PC-3 (cell line): ENCODE results near the gene JRKL. TPM values are rescaled to one million over a fixed set of nuclear protein-coding genes. Genes with fewer than 3 reads are reported as not detected.

Experiments
- ATAC-seq: fragments of 200-7000 bp; cut with Tn5 transposase; 2 replicates; pipeline ENCODE4 v1.9.1; 2020; ENCODE audit warnings: mild to moderate bottlenecking, moderate library complexity
- BruUV-seq: library from RNA; stranded (reverse); fragments of 400-500 nt; replicated peaks from 2 replicates; lab custom pipeline; 2021; lab: Mats Ljungman, UMichigan
- CTCF ChIA-PET: fragments of 300-600 bp; sonication (Branson Sonifier 250); formaldehyde crosslinking; loops from one replicate; lab custom pipeline; 2022; ENCODE audit warnings: antibody characterized with exemption; lab: Charles Lee
- POLR2A ChIA-PET: fragments of 300-600 bp; sonication (Branson Sonifier 250); formaldehyde crosslinking; loops from one replicate; lab custom pipeline; 2022; ENCODE audit warnings: antibody characterized with exemption; ENCODE audit not compliant: unreplicated experiment; lab: Charles Lee
- DNase-seq: peaks from one replicate; pipeline ENCODE4 v3.0.0-alpha.2; 2015
- H2AFZ ChIP-seq: fragments of 300-600 bp; sonication (generic); 2 replicates; pipeline ENCODE4 v1.6.0; 2016; ENCODE audit warnings: antibody characterized with exemption, low read length
- H3F3A ChIP-seq: fragments of 300-600 bp; sonication (generic); one replicate; pipeline ENCODE4 v1.6.0; 2017; ENCODE audit warnings: antibody characterized with exemption, low read length, control low read depth, mild to moderate bottlenecking; ENCODE audit not compliant: unreplicated experiment
- H3K27ac ChIP-seq: fragments of 300-600 bp; sonication (generic); 2 replicates; pipeline ENCODE4 v1.5.1; 2016; ENCODE audit warnings: mild to moderate bottlenecking, low read length
- H3K27me3 ChIP-seq: fragments of 300-600 bp; sonication (generic); 2 replicates; pipeline ENCODE4 v1.6.1; 2016; ENCODE audit warnings: low read length, mixed read lengths
- H3K36me3 ChIP-seq: fragments of 300-600 bp; sonication (generic); 2 replicates; pipeline ENCODE4 v1.6.1; 2016; ENCODE audit warnings: low read depth, mixed run types, low read length, mixed read lengths
- H3K4me1 ChIP-seq: fragments of 300-600 bp; sonication (generic); 2 replicates; pipeline ENCODE4 v1.5.1; 2016; ENCODE audit warnings: low read length; ENCODE audit not compliant: insufficient read depth
- H3K4me2 ChIP-seq: fragments of 300-600 bp; sonication (generic); 2 replicates; pipeline ENCODE4 v1.6.0; 2016; ENCODE audit warnings: low read length
- H3K4me3 ChIP-seq: fragments of 300-600 bp; sonication (generic); 2 replicates; pipeline ENCODE4 v1.5.1; 2016; ENCODE audit warnings: mild to moderate bottlenecking, low read length, mixed read lengths
- H3K79me2 ChIP-seq: fragments of 300-600 bp; sonication (generic); 2 replicates; pipeline ENCODE4 v1.6.1; 2017; ENCODE audit warnings: low read length, mixed read lengths
- H3K9ac ChIP-seq: fragments of 300-600 bp; sonication (generic); 2 replicates; pipeline ENCODE4 v1.6.0; 2016; ENCODE audit warnings: mild to moderate bottlenecking, low read length
- H3K9me2 ChIP-seq: fragments of 300-600 bp; sonication (generic); replicated peaks from 2 replicates; pipeline ENCODE4 v1.6.1; 2016; ENCODE audit warnings: mixed run types, low read length, mixed read lengths
- H3K9me3 ChIP-seq: fragments of 300-600 bp; sonication (generic); 2 replicates; pipeline ENCODE4 v1.6.1; 2016; ENCODE audit warnings: low read length, mixed read lengths
- H4K20me1 ChIP-seq: fragments of 300-600 bp; sonication (generic); 2 replicates; pipeline ENCODE4 v1.6.1; 2016; ENCODE audit warnings: low read length, mixed read lengths
- EZH2 ChIP-seq: fragments of 300-600 bp; sonication (generic); IDR thresholded peaks from one replicate; pipeline ENCODE4 v1.6.1; 2017; ENCODE audit warnings: antibody characterized with exemption, mild to moderate bottlenecking, low read length; ENCODE audit not compliant: unreplicated experiment
- EZH2phosphoT487 ChIP-seq: fragments of 300-600 bp; sonication (generic); IDR thresholded peaks from 2 replicates; pipeline ENCODE4 v1.6.1; 2018; ENCODE audit warnings: mild to moderate bottlenecking, antibody characterized with exemption, low read length, borderline replicate concordance
- intact Hi-C: fragments of 100-400 bp; cut with micrococcal nuclease; formaldehyde crosslinking; loops from 2 replicates; pipeline ENCODE4 v1.9.0; 2023
- total RNA-seq: library from RNA; depleted of rRNA; stranded (reverse); fragments of >200 nt; gene quantifications from 2 replicates; pipeline ENCODE4 v1.2.3, GENCODE V29; 2014
- TF ChIP-seq, protein P1 (sequence below): fragments of 300-600 bp; sonication (generic); conservative IDR thresholded peaks from 2 replicates; pipeline ENCODE4 v1.5.1; 2017; ENCODE audit warnings: antibody characterized with exemption, low read depth, mild to moderate bottlenecking, low read length

The JRKL gene
- total RNA-seq, 1 experiment from 2014 or later, result 4.7 TPM

DNA sequence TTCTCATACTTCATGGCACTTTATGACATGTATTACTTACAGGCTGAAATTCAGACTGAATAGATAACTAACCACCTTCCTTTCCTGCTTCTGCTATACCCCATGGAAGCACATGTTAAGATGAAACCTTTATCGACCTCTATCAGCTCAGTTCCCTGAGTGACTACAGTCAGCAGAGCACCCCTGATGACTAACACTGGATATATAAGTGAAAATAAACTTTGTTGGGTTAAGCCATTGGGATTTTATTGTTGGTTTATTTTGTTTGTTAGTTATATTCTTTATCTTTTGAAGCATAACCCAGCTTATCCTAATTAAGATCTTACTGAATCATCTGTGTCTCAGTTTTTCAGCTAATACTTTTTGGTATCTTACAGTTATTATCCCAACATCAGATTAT lies 23.8 kb upstream of the JRKL start:
- peaks cover 20% of the 10 kb centered on the region for H3K36me3 ChIP-seq
- no peaks in the 10 kb centered on the region; the same call in 1 of the 2 replicates for H3K9me3 ChIP-seq
- CTCF ChIA-PET, result no interaction called here
- TF ChIP-seq EZH2, result no peak
- TF ChIP-seq EZH2phosphoT487, result no peak
- TF ChIP-seq, protein P1, sequence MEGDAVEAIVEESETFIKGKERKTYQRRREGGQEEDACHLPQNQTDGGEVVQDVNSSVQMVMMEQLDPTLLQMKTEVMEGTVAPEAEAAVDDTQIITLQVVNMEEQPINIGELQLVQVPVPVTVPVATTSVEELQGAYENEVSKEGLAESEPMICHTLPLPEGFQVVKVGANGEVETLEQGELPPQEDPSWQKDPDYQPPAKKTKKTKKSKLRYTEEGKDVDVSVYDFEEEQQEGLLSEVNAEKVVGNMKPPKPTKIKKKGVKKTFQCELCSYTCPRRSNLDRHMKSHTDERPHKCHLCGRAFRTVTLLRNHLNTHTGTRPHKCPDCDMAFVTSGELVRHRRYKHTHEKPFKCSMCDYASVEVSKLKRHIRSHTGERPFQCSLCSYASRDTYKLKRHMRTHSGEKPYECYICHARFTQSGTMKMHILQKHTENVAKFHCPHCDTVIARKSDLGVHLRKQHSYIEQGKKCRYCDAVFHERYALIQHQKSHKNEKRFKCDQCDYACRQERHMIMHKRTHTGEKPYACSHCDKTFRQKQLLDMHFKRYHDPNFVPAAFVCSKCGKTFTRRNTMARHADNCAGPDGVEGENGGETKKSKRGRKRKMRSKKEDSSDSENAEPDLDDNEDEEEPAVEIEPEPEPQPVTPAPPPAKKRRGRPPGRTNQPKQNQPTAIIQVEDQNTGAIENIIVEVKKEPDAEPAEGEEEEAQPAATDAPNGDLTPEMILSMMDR, result no peak
- H3K4me3 ChIP-seq, result no peak overlapping the region
- BruUV-seq, result no TSS peak
- no peaks in the 10 kb centered on the region for H3K9me2 ChIP-seq
- no peak overlapping the region for H3K4me2 ChIP-seq
- H2AFZ ChIP-seq, result no peak overlapping the region
- no peak overlapping the region for H3K9ac ChIP-seq
- H3K27me3 ChIP-seq, result no peaks in the 10 kb centered on the region
- intact Hi-C loops, result no loop called here
- POLR2A ChIA-PET, result no interaction called here
- no peaks in the 10 kb centered on the region for H3F3A ChIP-seq
- H3K4me1 ChIP-seq, result no peaks in the 10 kb centered on the region
- no peaks in the 10 kb centered on the region for H4K20me1 ChIP-seq
- ATAC-seq (0 out of 2 replicates have a peak, but pooled peaks have one; percentile 33), DNase-seq (no peak)
- H3K27ac ChIP-seq, result no peak overlapping the region
- no peaks in the 10 kb centered on the region for H3K79me2 ChIP-seq

DNA sequence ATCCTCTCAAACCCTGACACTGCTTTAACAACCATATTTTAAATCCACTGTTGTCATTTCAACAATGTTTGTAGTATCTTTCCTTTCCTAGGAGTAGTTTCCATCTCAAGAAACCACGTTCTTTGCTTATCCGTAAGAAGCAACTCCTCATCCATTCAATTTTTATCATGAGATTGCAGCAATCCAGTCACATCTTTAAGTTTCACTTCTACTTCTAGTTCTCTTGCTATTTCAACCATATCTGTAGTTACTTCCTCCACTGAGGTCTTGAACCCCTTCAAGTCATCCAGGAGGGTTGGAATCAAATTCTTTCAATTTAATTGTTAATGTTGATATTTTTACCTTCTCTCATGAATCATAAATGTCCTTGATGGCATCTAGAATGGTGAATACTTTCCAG lies 22.5 kb upstream of the JRKL start:
- intact Hi-C loops, result no loop called here
- ATAC-seq (no peak), DNase-seq (no peak)
- H3K4me3 ChIP-seq, result no peak overlapping the region
- no peaks in the 10 kb centered on the region for H4K20me1 ChIP-seq
- ChIA-PET POLR2A (no interaction called here), CTCF (no interaction called here)
- H3F3A ChIP-seq, result no peaks in the 10 kb centered on the region
- H3K9me2 ChIP-seq, result no peaks in the 10 kb centered on the region
- no peak overlapping the region for H3K27ac ChIP-seq
- H3K4me1 ChIP-seq, result no peaks in the 10 kb centered on the region
- no peaks in the 10 kb centered on the region; the same call in 1 of the 2 replicates for H3K9me3 ChIP-seq
- no peak for TF ChIP-seq EZH2phosphoT487
- TF ChIP-seq EZH2, result no peak
- TF ChIP-seq, protein P1, result no peak
- no peak overlapping the region for H3K4me2 ChIP-seq
- no TSS peak for BruUV-seq
- peaks cover 20% of the 10 kb centered on the region for H3K36me3 ChIP-seq
- no peak overlapping the region for H2AFZ ChIP-seq
- no peaks in the 10 kb centered on the region for H3K79me2 ChIP-seq
- H3K27me3 ChIP-seq, result no peaks in the 10 kb centered on the region
- no peak overlapping the region for H3K9ac ChIP-seq

DNA sequence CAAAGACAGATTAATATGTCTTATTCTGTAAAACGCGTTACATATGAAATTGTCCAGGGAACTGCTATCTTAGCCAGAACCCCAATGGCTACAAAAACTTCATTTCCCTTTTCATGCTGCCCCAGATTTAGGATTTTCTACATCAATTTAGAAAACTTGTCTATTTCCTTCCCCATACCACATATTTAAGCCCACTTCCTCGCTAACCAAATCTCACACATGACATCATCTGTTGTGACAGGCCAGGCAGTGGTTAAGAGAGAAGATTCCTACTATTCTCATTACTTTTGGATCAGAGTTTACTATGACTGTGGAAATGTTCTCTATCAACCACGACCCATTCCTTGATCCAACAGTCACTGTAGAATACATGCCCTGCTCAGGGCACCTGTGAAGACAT lies 16.0 kb upstream of the JRKL start:
- Histone ChIP-seq H2AFZ (no peak overlapping the region), H3K4me1 (no peaks in the 10 kb centered on the region), H3K9me2 (no peaks in the 10 kb centered on the region), H3F3A (no peaks in the 10 kb centered on the region), H3K27me3 (no peaks in the 10 kb centered on the region), H4K20me1 (no peaks in the 10 kb centered on the region), H3K36me3 (peaks cover 19% of the 10 kb centered on the region), H3K9me3 (no peaks in the 10 kb centered on the region), H3K9ac (no peak overlapping the region), H3K4me2 (no peak overlapping the region), H3K4me3 (no peak overlapping the region), H3K27ac (no peak overlapping the region), H3K79me2 (no peaks in the 10 kb centered on the region)
- intact Hi-C loops, result no loop called here
- ChIA-PET POLR2A (no interaction called here), CTCF (interaction anchor here (0.7 kb wide), 1 partner anchor 396 kb away, joined by 3 read pairs; no protein-coding TSS in a partner anchor)
- BruUV-seq, result no TSS peak
- no peak for DNase-seq
- ATAC-seq, result no peak
- TF ChIP-seq EZH2phosphoT487, result no peak
- TF ChIP-seq EZH2, result no peak
- TF ChIP-seq, protein P1, result no peak
